ENCODE results near the gene METTL13.

DNA sequence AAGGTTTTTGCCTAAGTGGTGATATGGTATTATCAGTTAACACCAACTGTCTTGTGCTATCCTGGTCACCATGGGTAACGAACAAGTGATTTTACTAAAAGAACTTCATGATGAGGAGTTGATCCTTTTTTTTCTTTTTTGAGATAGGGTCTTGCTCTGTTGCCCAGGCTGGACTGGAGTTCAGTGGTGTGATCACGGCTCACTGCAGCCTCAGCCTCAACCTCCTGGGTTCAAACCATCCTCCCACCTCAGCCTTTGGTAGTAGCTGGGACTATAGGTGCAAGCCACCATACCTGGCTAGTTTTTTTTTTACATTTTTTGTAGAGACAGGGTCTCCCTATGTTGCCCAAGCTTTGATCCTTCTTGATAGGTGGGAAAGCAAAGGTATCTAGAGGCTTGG lies 5.1 kb downstream of the METTL13 start:
- TF ChIP-seq, protein P1, sequence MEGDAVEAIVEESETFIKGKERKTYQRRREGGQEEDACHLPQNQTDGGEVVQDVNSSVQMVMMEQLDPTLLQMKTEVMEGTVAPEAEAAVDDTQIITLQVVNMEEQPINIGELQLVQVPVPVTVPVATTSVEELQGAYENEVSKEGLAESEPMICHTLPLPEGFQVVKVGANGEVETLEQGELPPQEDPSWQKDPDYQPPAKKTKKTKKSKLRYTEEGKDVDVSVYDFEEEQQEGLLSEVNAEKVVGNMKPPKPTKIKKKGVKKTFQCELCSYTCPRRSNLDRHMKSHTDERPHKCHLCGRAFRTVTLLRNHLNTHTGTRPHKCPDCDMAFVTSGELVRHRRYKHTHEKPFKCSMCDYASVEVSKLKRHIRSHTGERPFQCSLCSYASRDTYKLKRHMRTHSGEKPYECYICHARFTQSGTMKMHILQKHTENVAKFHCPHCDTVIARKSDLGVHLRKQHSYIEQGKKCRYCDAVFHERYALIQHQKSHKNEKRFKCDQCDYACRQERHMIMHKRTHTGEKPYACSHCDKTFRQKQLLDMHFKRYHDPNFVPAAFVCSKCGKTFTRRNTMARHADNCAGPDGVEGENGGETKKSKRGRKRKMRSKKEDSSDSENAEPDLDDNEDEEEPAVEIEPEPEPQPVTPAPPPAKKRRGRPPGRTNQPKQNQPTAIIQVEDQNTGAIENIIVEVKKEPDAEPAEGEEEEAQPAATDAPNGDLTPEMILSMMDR (conservative IDR thresholded peaks at IDR 0.05 in 1 of 2, IDR thresholded peaks at IDR 0.05 in 1 of 2; ENCODE audit: low read depth in 1 of 2, low read length in 2 of 2) = no peak
- TF ChIP-seq EZH2 (IDR thresholded peaks at IDR 0.05; ENCODE audit: low read length, missing control alignments) = no peak
